ENCODE measurements around the gene TJP2. TPM values are rescaled to one million over a fixed set of nuclear protein-coding genes. Genes with fewer than 3 reads are reported as not detected.
A peak's percentile ranks its signal among the peaks of the same experiment; 100 is the strongest.

TJP2 gene
- total RNA-seq, 2 donors from 2014 or later: 13.1 to 33.4 TPM

DNA sequence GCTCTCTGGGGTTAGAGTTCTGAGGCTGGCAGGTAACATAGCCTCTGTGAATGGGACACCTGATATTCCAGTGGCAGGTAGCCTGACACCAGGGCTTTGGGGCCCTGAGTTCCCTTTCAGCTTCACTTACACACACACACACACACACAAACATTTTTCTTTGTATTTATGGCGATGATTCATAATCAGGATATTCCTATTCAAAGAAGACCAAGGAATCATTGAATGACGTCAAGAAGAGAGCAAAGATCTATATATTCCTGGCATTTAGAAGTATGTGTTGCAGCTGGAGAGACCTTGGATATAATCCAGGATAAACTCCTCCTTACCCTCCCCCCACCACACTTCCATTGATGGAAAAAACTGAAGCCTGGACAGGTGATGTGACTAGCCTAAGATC is 143.0 kb downstream of the TJP2 start:
- DNase-seq (ENCODE audit: low spot score in 2 of 2): no peak
- Mint-ChIP-seq H3K36me3 (peaks cover 13 to 15% of the 10 kb centered on the region in 2 donors), H3K9me3 (peaks cover 14 to 19% of the 10 kb centered on the region in 2 donors), H3K27ac (no peak overlapping the region)
- ATAC-seq: no peak

DNA sequence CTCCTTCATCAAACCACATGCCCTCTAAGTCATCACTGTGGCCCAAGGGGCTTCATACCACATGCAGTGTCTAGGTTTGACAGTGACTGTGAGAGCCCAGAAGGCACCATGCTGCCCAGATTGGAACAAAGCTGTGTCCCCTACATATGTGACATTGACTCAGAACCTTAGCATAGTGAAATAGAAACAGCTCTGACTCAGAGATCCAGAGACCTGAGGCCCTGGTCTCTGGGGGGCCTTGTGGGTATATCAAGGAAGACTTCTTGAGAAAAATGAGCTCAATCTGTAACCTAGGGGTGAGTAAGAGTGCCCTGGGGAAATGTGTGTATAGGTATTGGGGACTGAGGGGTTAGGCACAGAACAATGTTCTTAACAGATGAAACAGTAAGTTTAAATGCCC is 143.8 kb downstream of the TJP2 start:
- ATAC-seq (peak; percentile 95 to 99), DNase-seq (ENCODE audit: low spot score in 2 of 2) (peak in 1 of 2 donors; percentile 10)
- Mint-ChIP-seq H3K36me3 (peaks cover 9 to 11% of the 10 kb centered on the region in 2 donors), H3K27ac (no peak overlapping the region), H3K9me3 (peaks cover 10 to 14% of the 10 kb centered on the region in 2 donors)

DNA sequence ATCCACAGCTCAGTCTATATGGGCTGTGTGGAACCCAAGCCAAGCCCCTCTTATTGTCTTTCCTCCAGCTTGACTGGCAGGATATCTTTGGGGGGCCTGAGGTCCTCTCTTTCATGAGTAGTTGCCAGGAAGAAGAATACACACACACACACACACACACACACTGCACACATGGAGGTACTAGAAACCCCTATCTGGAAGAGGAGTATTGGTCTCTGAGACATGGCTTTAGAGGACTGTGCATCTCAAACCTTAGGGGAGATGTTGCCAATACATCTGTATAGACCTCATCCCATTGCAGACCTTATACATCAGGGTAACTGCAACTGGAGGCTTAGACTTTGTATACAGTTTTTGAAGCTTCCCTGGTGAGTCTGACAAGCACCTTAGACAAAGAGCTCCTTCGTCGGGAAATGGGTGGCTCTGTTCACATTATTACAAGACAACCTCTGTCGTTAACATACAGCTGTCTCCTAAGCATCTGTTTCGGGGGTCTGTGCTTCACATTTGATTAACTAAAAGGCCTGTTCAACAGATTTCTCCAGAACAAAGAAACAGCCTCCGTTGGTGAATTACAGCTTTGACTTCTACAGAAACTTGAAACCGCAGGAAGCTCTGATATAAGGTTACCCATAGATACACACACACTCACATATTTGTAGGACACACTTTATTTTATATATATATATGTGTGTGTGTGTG is 145.4 kb downstream of the TJP2 start:
- ATAC-seq (no peak), DNase-seq (ENCODE audit: low spot score in 2 of 2) (no peak)
- H3K9me3 Mint-ChIP-seq: peaks cover 3 to 4% of the 10 kb centered on the region in 2 donors
- no peaks in the 10 kb centered on the region for H3K36me3 Mint-ChIP-seq
- H3K27ac Mint-ChIP-seq: no peak overlapping the region

DNA sequence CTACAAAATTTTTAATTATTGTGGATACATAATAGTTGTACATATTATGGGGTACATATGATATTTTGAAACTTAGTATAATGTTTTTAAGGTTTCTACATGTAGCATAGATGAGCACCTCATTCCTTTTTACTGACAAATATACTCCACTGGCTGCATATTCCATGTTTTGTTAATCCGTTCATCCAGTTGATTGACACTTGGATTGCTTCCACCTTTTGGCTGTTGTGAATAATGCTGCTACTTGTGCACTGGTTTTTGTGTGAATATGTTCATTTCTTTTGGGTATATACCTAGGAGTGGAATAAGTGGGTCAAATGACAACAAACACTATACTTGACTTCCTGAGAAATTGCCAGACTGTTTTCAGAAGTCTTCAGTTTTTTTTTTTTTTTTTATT is 148.2 kb downstream of the TJP2 start:
- peaks cover 0 to 3% of the 10 kb centered on the region in 2 donors for H3K9me3 Mint-ChIP-seq
- no peak for ATAC-seq
- no peaks in the 10 kb centered on the region for H3K36me3 Mint-ChIP-seq
- H3K27ac Mint-ChIP-seq: no peak overlapping the region
- DNase-seq (ENCODE audit: low spot score in 2 of 2): no peak

DNA sequence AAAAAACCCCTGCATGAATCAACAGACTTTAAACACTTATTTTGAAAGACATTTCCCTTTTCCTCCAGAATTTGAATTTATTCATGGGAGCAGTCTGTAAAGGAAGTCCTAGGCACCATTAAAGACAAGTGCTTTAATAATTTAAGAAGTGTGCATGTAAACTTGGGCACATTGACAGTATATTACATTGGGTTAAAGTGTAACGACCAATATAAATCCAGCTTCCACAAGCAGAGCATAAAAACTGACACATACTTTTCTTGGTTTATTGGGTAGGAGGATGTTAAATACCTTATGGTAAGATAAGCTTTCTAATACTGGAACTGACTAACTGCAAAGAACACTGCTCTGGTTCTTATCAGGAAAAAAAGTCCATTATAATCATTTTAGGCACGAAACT is 149.8 kb downstream of the TJP2 start:
- Mint-ChIP-seq H3K36me3 (no peaks in the 10 kb centered on the region), H3K27ac (no peak overlapping the region), H3K9me3 (no peaks in the 10 kb centered on the region)
- no peak for DNase-seq (ENCODE audit: low spot score in 2 of 2)
- no peak for ATAC-seq

Other genes with a start within 250 kb of the TJP2 start
- not detected for gene PRKACG, start 160.2 kb upstream of the TJP2 start, total RNA-seq
- gene FXN, start 138.5 kb upstream of the TJP2 start, total RNA-seq: 10 to 100 TPM in 1 of 2 donors, 1 to 10 TPM in 1; 7.0 to 22.9 TPM
- not detected for gene ENTREP1, start 150.9 kb downstream of the TJP2 start, total RNA-seq